ENCODE data around the gene COX18.

The COX18 gene

GRCh38 chr4:73069338-73070073 is at the start of gene COX18:
TSS of gene COX18 (minus strand) at chr4:73069716. CDS start at chr4:73069649, 67 bp downstream.
- peak; percentile 96 for DNase-seq

- DNase-seq = no peak
Observed at GRCh38 chr4:73109493-73109892, 40.0 kb upstream of the COX18 start.

- DNase-seq = no peak
Observed at GRCh38 chr4:73104695-73105094, 35.2 kb upstream of the COX18 start.

GRCh38 chr4:73103799-73104503 is 34.4 kb upstream of the COX18 start:
- DNase-seq = no peak

GRCh38 chr4:73099143-73099542 is 29.6 kb upstream of the COX18 start:
- DNase-seq = no peak

- DNase-seq = no peak
Observed at GRCh38 chr4:73098713-73099112, 29.2 kb upstream of the COX18 start.

GRCh38 chr4:73098016-73098415 is 28.5 kb upstream of the COX18 start:
- DNase-seq = no peak

GRCh38 chr4:73092868-73093267 is 23.4 kb upstream of the COX18 start:
- DNase-seq = no peak

GRCh38 chr4:73090738-73091137 is 21.2 kb upstream of the COX18 start:
- no peak for DNase-seq

GRCh38 chr4:73087871-73088270 is 18.4 kb upstream of the COX18 start:
- DNase-seq = no peak

GRCh38 chr4:73086095-73086868 is 16.8 kb upstream of the COX18 start:
- DNase-seq = peak; percentile 9

GRCh38 chr4:73080789-73081188 is 11.3 kb upstream of the COX18 start:
- DNase-seq = no peak

- DNase-seq = no peak
Observed at GRCh38 chr4:73075832-73076231, 6.3 kb upstream of the COX18 start.

- no peak for DNase-seq
Observed at GRCh38 chr4:73070074-73070390, 516 bp upstream of the COX18 start.

GRCh38 chr4:73068491-73069337 is 802 bp downstream of the COX18 start:
- DNase-seq = peak; percentile 29

- DNase-seq = no peak
Observed at GRCh38 chr4:73067971-73068394, 1.5 kb downstream of the COX18 start.

GRCh38 chr4:73066928-73067327 is 2.6 kb downstream of the COX18 start:
- no peak for DNase-seq

GRCh38 chr4:73066445-73066844 is 3.1 kb downstream of the COX18 start:
- DNase-seq = no peak

GRCh38 chr4:73064536-73064935 is 5.0 kb downstream of the COX18 start:
- no peak for DNase-seq

GRCh38 chr4:73055241-73055897 is 14.1 kb downstream of the COX18 start:
- DNase-seq = no peak

GRCh38 chr4:73053974-73054480 is 15.5 kb downstream of the COX18 start:
- DNase-seq = no peak

- no peak for DNase-seq
Observed at GRCh38 chr4:73053076-73053475, 16.4 kb downstream of the COX18 start.

Data from RPMI8226 (cell line).